Peyer's patch (tissue), 4 donors: Measurements from ENCODE around the gene SLC2A4. TPM values are rescaled to one million over a fixed set of nuclear protein-coding genes. Genes with fewer than 3 reads are reported as not detected.
A peak's percentile ranks its signal among the peaks of the same experiment; 100 is the strongest.

Experiments
- DNase-seq, 3 donors: peaks; one replicate each; pipeline ENCODE4 v3.0.0-alpha.2; 2017 to 2019
- H3K27ac ChIP-seq, 4 donors: fragments of 200-600 bp; sonication (generic); one replicate each; pipeline ENCODE4 v1.5.1; 2016 to 2019
- H3K27me3 ChIP-seq, 2 donors: fragments of 200-600 bp; sonication (generic); one replicate each; pipeline ENCODE4 v1.5.1; 2019
- H3K36me3 ChIP-seq, 3 donors: fragments of 200-600 bp; sonication (generic); one replicate each; pipeline ENCODE4 v1.5.1; 2016 to 2019
- H3K4me1 ChIP-seq, 4 donors: fragments of 200-600 bp; sonication (generic); one replicate each; pipeline ENCODE4 v1.5.1; 2016 to 2019
- H3K4me3 ChIP-seq, 4 donors: fragments of 200-600 bp; sonication (generic); 1 replicate in 3 of 4; 2 replicates in 1 of 4; pipeline ENCODE4 v1.5.1; 2016 to 2019; ENCODE audit warnings: mild to moderate bottlenecking in 1 of 4
- H3K9me3 ChIP-seq, 4 donors: fragments of 200-600 bp; sonication (generic); one replicate each; pipeline ENCODE4 v1.5.1; 2016 to 2019; ENCODE audit warnings: mild to moderate bottlenecking in 1 of 4
- CTCF ChIP-seq, 6 experiments: fragments of 450-650 bp in 4 of 6; fragments of 200-600 bp in 2 of 6; sonication (generic) in 1 of 6; IDR thresholded peaks; one replicate each; pipeline ENCODE4 v1.5.1; 2017 to 2019; ENCODE audit warnings: antibody characterized with exemption in 6 of 6, mild to moderate bottlenecking in 3 of 6, moderate library complexity in 1 of 6
- POLR2A ChIP-seq, 2 donors: fragments of 450-650 bp; IDR thresholded peaks; one replicate each; pipeline ENCODE4 v1.5.1; 2017; ENCODE audit warnings: antibody characterized with exemption in 2 of 2, mild to moderate bottlenecking in 2 of 2, moderate library complexity in 2 of 2
- total RNA-seq, 4 donors: library from RNA; depleted of rRNA; stranded (reverse); fragments of >200 nt; gene quantifications; one replicate each; pipeline ENCODE4 v1.1.0, GENCODE V29; 2016

SLC2A4 gene
- total RNA-seq, 4 donors from 2014 or later, result 1.1 to 7.6 (median 4.8) TPM; not detected in 1

- peak in 3 of 6 experiments; percentile 10 to 34 (median 19) for TF ChIP-seq CTCF (IDR thresholded peaks at IDR 0.05)
- peak in 1 of 2 donors; percentile 84 for TF ChIP-seq POLR2A (IDR thresholded peaks at IDR 0.05)
- H3K4me1 ChIP-seq, result peaks cover 4 to 24% (median 9%) of the 10 kb centered on the region in 4 donors
- H3K27me3 ChIP-seq, result no peaks in the 10 kb centered on the region
- peak in 2 of 3 donors; percentile 70 to 79 for DNase-seq
- H3K36me3 ChIP-seq, result peaks cover 0 to 33% (median 0%) of the 10 kb centered on the region in 3 donors
- no peaks in the 10 kb centered on the region for H3K9me3 ChIP-seq
- H3K27ac ChIP-seq, result peak overlapping the region; percentile 97 to 100 (median 100)
- peak overlapping the region; percentile 67 to 98 (median 96) for H3K4me3 ChIP-seq
Measured at GRCh38 chr17:7307686-7308624, 26.4 kb downstream of the SLC2A4 start.

GRCh38 chr17:7308625-7309433 is 27.3 kb downstream of the SLC2A4 start:
- H3K4me1 ChIP-seq, result peaks cover 4 to 33% (median 9%) of the 10 kb centered on the region in 4 donors
- TF ChIP-seq POLR2A (IDR thresholded peaks at IDR 0.05) (peak; percentile 35 to 62), CTCF (IDR thresholded peaks at IDR 0.05) (no peak)
- no peaks in the 10 kb centered on the region for H3K9me3 ChIP-seq
- peak overlapping the region; percentile 67 to 98 (median 96) for H3K4me3 ChIP-seq
- H3K27ac ChIP-seq, result peak overlapping the region; percentile 97 to 100 (median 100)
- DNase-seq, result peak; percentile 79 to 90 (median 89)
- H3K36me3 ChIP-seq, result peaks cover 0 to 41% (median 0%) of the 10 kb centered on the region in 3 donors
- H3K27me3 ChIP-seq, result no peaks in the 10 kb centered on the region

- Histone ChIP-seq H3K4me3 (peak overlapping the region in 2 of 4 donors; percentile 95 to 98), H3K27ac (peak overlapping the region; percentile 97 to 100 (median 100)), H3K4me1 (peaks cover 4 to 39% (median 12%) of the 10 kb centered on the region in 4 donors), H3K9me3 (no peaks in the 10 kb centered on the region), H3K36me3 (peaks cover 0 to 45% (median 0%) of the 10 kb centered on the region in 3 donors), H3K27me3 (no peaks in the 10 kb centered on the region)
- no peak for DNase-seq
- no peak for TF ChIP-seq POLR2A (IDR thresholded peaks at IDR 0.05)
- TF ChIP-seq CTCF (IDR thresholded peaks at IDR 0.05), result no peak
Measured at GRCh38 chr17:7309628-7310027, 28.1 kb downstream of the SLC2A4 start.

- H3K9me3 ChIP-seq, result no peaks in the 10 kb centered on the region
- no peak overlapping the region for H3K4me3 ChIP-seq
- peaks cover 0 to 45% (median 0%) of the 10 kb centered on the region in 3 donors for H3K36me3 ChIP-seq
- no peaks in the 10 kb centered on the region for H3K27me3 ChIP-seq
- H3K27ac ChIP-seq, result peak overlapping the region in 1 of 4 donors; percentile 7
- TF ChIP-seq CTCF (IDR thresholded peaks at IDR 0.05) (no peak), POLR2A (IDR thresholded peaks at IDR 0.05) (no peak)
- DNase-seq, result no peak
- H3K4me1 ChIP-seq, result peaks cover 4 to 45% (median 18%) of the 10 kb centered on the region in 4 donors
Measured at GRCh38 chr17:7311110-7311705, 29.7 kb downstream of the SLC2A4 start.
